OCI-LY7 (cell line): ENCODE data around the gene UACA. TPM values are rescaled to one million over a fixed set of nuclear protein-coding genes. Genes with fewer than 3 reads are reported as not detected.

Experiments
- BruUV-seq: library from RNA; stranded (reverse); fragments of 400-500 nt; replicated peaks from 2 replicates; lab custom pipeline; 2021; lab: Mats Ljungman, UMichigan
- CTCF ChIA-PET: fragments of 300-600 bp; sonication (Branson Sonifier 250); formaldehyde crosslinking; loops from one replicate; lab custom pipeline; 2022; ENCODE audit warnings: antibody characterized with exemption; ENCODE audit not compliant: unreplicated experiment; lab: Charles Lee
- POLR2A ChIA-PET: fragments of 300-600 bp; sonication (Branson Sonifier 250); formaldehyde crosslinking; loops from one replicate; lab custom pipeline; 2022; ENCODE audit warnings: antibody characterized with exemption; lab: Charles Lee
- DNase-seq: peaks from one replicate; pipeline ENCODE4 v3.0.0-alpha.2; 2015; ENCODE audit warnings: low spot score
- H2AFZ ChIP-seq: fragments of 200-600 bp; sonication (generic), shearing (Covaris generic); 2 replicates; pipeline ENCODE4 v1.6.1; 2014; ENCODE audit warnings: mild to moderate bottlenecking, antibody characterized with exemption, low read length, moderate library complexity
- H3K27ac ChIP-seq: fragments of 200-600 bp; sonication (generic); 2 replicates; pipeline ENCODE4 v1.5.1; 2014; ENCODE audit warnings: mixed run types, low read depth, mild to moderate bottlenecking, moderate library complexity, low read length, inconsistent platforms; ENCODE audit not compliant: poor library complexity, severe bottlenecking
- H3K36me3 ChIP-seq: fragments of 200-600 bp; sonication (generic); 2 replicates; pipeline ENCODE4 v1.6.1; 2014; ENCODE audit warnings: mild to moderate bottlenecking, antibody characterized with exemption, low read length, moderate library complexity, mixed read lengths; ENCODE audit not compliant: insufficient read depth
- H3K4me1 ChIP-seq: fragments of 200-600 bp; sonication (generic); 2 replicates; pipeline ENCODE4 v1.5.1; 2014; ENCODE audit warnings: mild to moderate bottlenecking, low read length; ENCODE audit not compliant: insufficient read depth, poor library complexity, severe bottlenecking
- H3K4me2 ChIP-seq: fragments of 200-600 bp; sonication (generic); 2 replicates; pipeline ENCODE4 v1.6.1; 2014; ENCODE audit warnings: mild to moderate bottlenecking, low read length
- H3K4me3 ChIP-seq: fragments of 200-600 bp; sonication (generic); 2 replicates; pipeline ENCODE4 v1.5.1; 2014; ENCODE audit warnings: mild to moderate bottlenecking, low read depth, low read length; ENCODE audit not compliant: poor library complexity, severe bottlenecking
- H3K79me2 ChIP-seq: fragments of 200-600 bp; sonication (generic); 2 replicates; pipeline ENCODE4 v1.6.1; 2016; ENCODE audit warnings: low read depth, mild to moderate bottlenecking, low read length, moderate library complexity, mixed read lengths; ENCODE audit not compliant: insufficient read depth
- H3K9me2 ChIP-seq: fragments of 200-600 bp; sonication (generic); 2 replicates; pipeline ENCODE4 v1.6.1; 2016; ENCODE audit warnings: mild to moderate bottlenecking, low read length, mixed read lengths; ENCODE audit not compliant: insufficient read depth
- H3K9me3 ChIP-seq: fragments of 200-600 bp; sonication (generic); 2 replicates; pipeline ENCODE4 v1.6.1; 2014; ENCODE audit warnings: mild to moderate bottlenecking, mixed run types, low read length, mixed read lengths
- H4K20me1 ChIP-seq: fragments of 200-600 bp; sonication (generic); 2 replicates; pipeline ENCODE4 v1.6.1; 2014; ENCODE audit warnings: mild to moderate bottlenecking, antibody characterized with exemption, low read length, moderate library complexity, mixed read lengths; ENCODE audit not compliant: insufficient read depth
- CTCF ChIP-seq: fragments of 200-600 bp; sonication (generic); conservative IDR thresholded peaks from 2 replicates; pipeline ENCODE4 v1.5.1; 2014; ENCODE audit warnings: mild to moderate bottlenecking, antibody characterized with exemption, low read length, moderate library complexity, mixed read lengths
- EZH2phosphoT487 ChIP-seq: fragments of 200-600 bp; sonication (generic); IDR thresholded peaks from 2 replicates; pipeline ENCODE4 v1.6.1; 2018; ENCODE audit warnings: low read depth, borderline replicate concordance, mild to moderate bottlenecking, mixed run types, antibody characterized with exemption, low read length, moderate library complexity, mixed read lengths
- intact Hi-C: fragments of 100-400 bp; cut with micrococcal nuclease; formaldehyde crosslinking; loops from one replicate; pipeline ENCODE4 v1.10.0; 2022; ENCODE audit not compliant: unreplicated experiment
- total RNA-seq, 2 experiments: library from RNA; depleted of rRNA in 1 of 2; stranded (reverse); fragments of >200 nt in 1 of 2; shearing (Covaris generic) in 1 of 2; gene quantifications; 2 replicates each; pipeline ENCODE4 v1.2.3, GENCODE V29; 2014 to 2022

Gene UACA
- total RNA-seq, 2 experiments from 2014 or later = not detected

- no peak for DNase-seq
- intact Hi-C loops = no loop called here
- no peaks in the 10 kb centered on the region for H3K4me1 ChIP-seq
- no peaks in the 10 kb centered on the region for H3K9me3 ChIP-seq
- H3K36me3 ChIP-seq = no peaks in the 10 kb centered on the region
- POLR2A ChIA-PET = no interaction called here
- TF ChIP-seq CTCF (peak; percentile 1; the same call in 1 of the 2 replicates), EZH2phosphoT487 (no peak)
- no peak overlapping the region for H3K4me2 ChIP-seq
- H3K9me2 ChIP-seq = no peaks in the 10 kb centered on the region
- no TSS peak for BruUV-seq
- no peak overlapping the region for H3K4me3 ChIP-seq
- CTCF ChIA-PET = no interaction called here
- H2AFZ ChIP-seq = no peak overlapping the region
- H3K27ac ChIP-seq = no peak overlapping the region
- H3K79me2 ChIP-seq = no peaks in the 10 kb centered on the region; the same call in 1 of the 2 replicates
- H4K20me1 ChIP-seq = no peaks in the 10 kb centered on the region
These were observed 83.5 kb downstream of the UACA start for GRCh38 chr15:70679919-70680231.

- DNase-seq = no peak
- BruUV-seq = no TSS peak
- Histone ChIP-seq H3K4me2 (no peak overlapping the region), H2AFZ (no peak overlapping the region), H3K9me2 (no peaks in the 10 kb centered on the region), H3K9me3 (no peaks in the 10 kb centered on the region), H3K4me3 (no peak overlapping the region), H3K27ac (no peak overlapping the region), H4K20me1 (no peaks in the 10 kb centered on the region), H3K4me1 (peaks cover 7% of the 10 kb centered on the region), H3K79me2 (no peaks in the 10 kb centered on the region; the same call in 1 of the 2 replicates), H3K36me3 (no peaks in the 10 kb centered on the region)
- TF ChIP-seq EZH2phosphoT487 = no peak
- TF ChIP-seq CTCF = no peak
- ChIA-PET POLR2A (interaction anchor here (0.6 kb wide), 1 partner anchor 85 kb away, joined by 3 read pairs; no protein-coding TSS in a partner anchor), CTCF (no interaction called here)
- intact Hi-C loops = no loop called here
These were observed 91.3 kb downstream of the UACA start for GRCh38 chr15:70672081-70672480.

- no peak overlapping the region for H2AFZ ChIP-seq
- intact Hi-C loops = no loop called here
- no TSS peak for BruUV-seq
- no peaks in the 10 kb centered on the region for H3K9me3 ChIP-seq
- no peaks in the 10 kb centered on the region for H3K36me3 ChIP-seq
- DNase-seq = no peak
- POLR2A ChIA-PET = no interaction called here
- H3K4me3 ChIP-seq = no peak overlapping the region
- H4K20me1 ChIP-seq = no peaks in the 10 kb centered on the region
- peaks cover 7% of the 10 kb centered on the region for H3K4me1 ChIP-seq
- no peak overlapping the region for H3K4me2 ChIP-seq
- no peaks in the 10 kb centered on the region for H3K79me2 ChIP-seq
- H3K27ac ChIP-seq = no peak overlapping the region
- CTCF ChIA-PET = no interaction called here
- TF ChIP-seq CTCF (peak; percentile 57), EZH2phosphoT487 (no peak)
- no peaks in the 10 kb centered on the region for H3K9me2 ChIP-seq
These were observed 92.7 kb downstream of the UACA start for GRCh38 chr15:70670680-70671079.
